GM19035 (cell line): ENCODE measurements around the gene DNAJC28.
"Not testable (repeated sequence)": the region's sequence is repeated elsewhere in the genome, so short reads cannot be mapped to it uniquely, and the experiment has no call there.

Experiments used
- ATAC-seq: cut with Tn5 transposase; IDR thresholded peaks from one replicate; pipeline ENCODE4 v1.9.1; 2021; ENCODE audit not compliant: unreplicated experiment

DNAJC28 gene, protein sequence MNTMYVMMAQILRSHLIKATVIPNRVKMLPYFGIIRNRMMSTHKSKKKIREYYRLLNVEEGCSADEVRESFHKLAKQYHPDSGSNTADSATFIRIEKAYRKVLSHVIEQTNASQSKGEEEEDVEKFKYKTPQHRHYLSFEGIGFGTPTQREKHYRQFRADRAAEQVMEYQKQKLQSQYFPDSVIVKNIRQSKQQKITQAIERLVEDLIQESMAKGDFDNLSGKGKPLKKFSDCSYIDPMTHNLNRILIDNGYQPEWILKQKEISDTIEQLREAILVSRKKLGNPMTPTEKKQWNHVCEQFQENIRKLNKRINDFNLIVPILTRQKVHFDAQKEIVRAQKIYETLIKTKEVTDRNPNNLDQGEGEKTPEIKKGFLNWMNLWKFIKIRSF

DNA sequence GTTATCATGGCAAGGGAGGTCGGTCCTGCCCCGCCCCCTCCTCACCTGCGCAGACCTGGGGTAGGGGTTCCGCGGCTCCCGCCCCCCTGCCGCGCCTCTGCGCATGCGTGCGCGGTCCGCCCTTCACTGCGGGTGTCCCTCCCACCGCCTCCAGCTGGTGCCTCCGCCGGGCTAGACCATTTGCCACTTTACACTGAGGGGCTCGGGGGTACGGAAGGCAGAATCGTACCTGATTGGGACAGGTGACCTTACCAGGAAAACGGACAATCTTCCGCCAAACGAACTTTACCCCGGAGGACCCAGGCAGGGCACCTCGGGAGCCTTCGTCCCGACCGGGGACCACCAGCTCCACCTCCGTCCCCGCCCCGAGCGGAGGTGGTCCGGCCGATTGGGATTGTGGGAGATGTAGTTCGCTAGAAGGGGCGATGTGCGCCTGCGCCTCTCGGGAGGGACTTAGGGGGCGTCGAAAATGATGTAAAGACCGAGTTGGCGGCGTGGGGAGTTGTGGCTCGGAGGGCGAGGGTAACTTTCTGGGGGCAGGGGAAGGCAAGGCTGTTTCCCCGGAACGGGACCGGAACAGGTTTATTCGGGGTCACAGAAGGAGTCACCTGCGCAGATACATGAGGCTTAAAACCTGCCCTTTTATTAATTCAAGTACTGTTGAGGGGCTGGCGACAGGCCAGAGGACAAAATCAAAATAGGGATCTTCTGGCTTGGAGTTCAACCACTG, at the start of gene DNAJC28:
DNAJC28 (minus strand) TSS at position 344 of the 730 bp plus-strand sequence. CDS start 2,323 bp downstream, outside the sequence.
- peak; percentile 97 for ATAC-seq

DNA sequence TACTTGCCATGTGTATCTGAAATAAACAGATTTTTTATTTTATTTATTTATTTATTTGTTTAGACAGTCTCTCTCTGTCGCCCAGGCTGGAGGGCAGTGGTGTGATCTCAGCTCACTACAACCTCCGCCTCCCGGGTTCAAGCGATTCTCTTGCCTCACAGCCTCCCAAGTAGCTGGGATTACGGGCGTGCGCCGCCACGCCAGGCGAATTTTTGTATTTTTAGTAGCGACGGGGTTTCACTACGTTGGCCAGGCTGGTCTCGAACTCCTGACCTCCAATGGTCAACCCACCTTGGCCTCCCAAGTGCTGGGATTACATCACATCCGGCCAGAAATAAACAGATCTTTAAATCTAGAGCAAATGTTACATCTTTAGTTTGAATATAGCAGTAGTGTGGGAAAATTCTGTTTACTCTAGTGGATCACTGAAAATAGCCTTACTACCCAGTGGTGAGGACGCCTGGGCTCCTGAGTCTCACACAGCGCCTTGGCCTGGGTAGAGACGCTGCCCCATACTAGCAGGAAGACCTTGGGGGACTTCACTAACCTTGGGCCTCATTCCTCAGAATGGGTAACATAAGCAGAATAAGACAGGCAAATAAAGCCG, 49.7 kb upstream of the DNAJC28 start:
- no peak for ATAC-seq

DNA sequence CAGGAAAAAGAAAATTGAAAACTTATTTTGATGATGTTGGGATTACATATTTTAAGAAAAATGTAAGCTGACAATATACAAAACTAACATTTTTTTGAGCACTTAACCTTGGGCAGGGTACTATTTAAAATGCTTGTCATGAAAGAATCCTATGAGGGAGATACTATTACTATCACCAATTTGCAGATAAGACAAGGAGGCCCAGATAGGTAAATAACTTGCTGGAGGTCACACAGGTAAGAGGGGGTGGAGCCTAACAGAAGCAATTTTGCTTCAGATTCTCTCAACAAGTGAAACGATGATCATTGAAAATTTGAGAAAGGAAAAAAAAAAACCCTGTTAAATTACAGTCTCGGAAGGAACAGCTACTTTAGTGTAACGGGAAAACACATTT, 49.2 kb upstream of the DNAJC28 start:
- no peak for ATAC-seq

DNA sequence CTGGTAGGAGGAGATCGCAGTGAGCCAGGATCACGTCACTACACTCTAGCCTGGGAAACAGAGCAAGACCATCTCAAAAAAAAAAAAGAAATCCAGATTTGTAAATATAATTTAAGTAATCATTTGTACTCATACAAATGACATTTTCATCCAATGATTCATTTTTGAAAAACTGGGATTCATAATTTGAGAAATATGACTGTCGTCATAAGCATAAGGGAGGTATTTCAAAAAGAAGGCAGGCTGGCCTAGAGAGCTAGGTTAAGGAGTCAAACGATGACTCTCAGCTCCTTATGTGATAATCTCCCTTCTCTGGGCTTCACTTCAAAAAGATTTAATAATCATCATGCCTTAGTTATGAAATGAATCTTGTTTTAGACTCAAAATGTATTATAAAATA, 48.1 kb upstream of the DNAJC28 start:
- ATAC-seq = no peak

DNA sequence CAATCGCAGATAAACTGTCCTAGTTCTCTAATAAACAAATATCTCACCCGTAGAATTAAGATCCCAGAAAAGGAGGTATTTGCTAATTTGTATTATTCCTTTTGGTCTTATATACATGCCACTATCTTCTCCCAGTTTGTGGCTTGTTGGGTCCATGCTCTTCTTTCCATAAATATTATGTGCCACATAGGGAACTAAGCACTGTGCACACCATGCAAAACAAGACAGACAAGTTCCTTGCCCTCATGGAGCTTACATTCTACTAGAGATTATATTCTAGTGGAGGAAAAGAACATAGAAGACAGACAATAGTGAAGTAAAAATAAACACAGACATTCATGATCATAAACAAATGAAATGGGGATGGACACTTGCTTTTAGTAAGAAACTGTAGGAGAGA, 45.7 kb upstream of the DNAJC28 start:
- no peak for ATAC-seq

DNA sequence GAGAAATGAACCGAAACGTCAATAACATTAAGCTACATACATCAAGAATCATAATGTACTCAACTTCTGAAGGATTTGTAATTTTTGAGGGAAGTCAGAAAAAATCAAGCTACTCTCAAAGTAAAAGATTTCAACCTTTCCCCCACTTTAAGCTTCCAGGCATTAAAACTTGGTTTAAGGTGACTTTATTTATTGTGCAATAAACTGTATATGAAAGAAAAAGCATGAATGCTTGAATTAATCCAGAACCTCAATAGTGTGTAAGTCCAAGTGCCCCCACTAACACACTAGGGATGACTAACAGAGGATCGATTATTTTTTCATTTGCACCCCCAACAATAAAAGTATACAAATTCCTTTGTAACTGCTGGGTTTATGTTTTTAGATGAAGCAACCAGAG, 39.5 kb upstream of the DNAJC28 start:
- ATAC-seq = no peak

DNA sequence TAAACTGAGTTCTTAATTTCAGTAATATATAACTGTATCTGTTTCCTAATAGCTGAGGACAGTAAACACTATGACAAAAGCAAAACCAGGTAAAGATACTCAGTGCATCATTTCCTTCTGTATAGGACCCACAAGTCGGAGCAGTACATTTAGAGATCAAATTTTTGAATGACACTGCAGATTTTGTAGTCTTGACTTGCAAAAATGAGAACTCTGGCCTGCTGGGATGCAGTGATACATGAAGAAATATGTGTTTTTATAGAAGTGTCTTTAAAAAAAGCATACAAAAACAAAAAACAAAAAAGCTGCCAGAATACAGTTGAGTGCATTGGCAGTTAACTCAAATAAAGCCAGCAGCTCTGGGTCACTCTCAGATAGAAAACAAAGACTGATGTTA, 31.4 kb upstream of the DNAJC28 start:
- no peak for ATAC-seq

DNA sequence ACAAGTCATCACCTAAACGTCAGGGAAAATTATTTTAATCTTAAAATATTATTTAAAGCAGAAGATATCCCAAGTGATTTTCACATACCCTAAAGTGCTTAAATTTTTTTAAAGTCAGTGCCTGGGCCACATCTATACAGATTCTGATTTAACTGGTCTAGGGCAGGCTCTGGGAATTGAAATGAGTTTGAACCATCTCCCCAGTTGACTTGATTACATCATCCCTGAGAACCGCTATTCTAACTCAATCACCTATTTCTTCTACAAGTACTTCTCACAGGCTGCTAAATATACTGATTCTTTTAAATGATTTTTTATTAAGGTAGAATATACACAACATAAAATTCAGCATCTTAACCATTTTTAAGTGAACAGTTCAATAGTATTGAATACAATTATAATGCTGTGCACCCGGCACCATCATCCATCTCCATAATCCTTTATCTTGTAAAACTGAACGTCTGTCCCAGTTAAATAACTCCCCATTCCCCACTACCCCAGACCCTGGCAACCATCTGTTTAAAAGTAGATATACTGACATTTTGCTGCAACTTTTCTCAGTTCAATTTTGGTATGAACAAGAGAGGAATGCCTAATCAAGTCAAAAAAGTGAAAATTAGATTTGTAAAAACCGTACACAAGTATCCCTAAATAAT, 30.9 kb upstream of the DNAJC28 start:
- ATAC-seq = no peak

DNA sequence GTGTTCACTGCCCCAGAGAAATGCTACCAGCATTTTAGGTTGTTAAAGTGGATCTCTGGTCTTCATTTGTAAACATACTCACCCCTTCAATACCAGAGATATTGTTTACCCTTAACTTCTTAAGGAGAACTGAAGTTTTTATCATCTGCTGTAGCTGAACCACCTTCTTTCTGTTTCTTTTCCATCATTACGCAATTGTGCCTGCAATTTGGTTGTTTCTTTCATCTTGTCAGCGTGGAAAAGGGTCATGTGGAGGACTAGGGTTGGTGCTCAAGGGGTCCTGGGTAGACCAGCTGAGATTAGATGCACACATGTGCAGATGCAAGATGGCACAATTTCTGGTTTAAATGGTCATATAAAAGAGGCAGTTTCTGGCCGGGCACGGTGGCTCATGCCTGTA, 27.4 kb upstream of the DNAJC28 start:
- ATAC-seq = no peak

DNA sequence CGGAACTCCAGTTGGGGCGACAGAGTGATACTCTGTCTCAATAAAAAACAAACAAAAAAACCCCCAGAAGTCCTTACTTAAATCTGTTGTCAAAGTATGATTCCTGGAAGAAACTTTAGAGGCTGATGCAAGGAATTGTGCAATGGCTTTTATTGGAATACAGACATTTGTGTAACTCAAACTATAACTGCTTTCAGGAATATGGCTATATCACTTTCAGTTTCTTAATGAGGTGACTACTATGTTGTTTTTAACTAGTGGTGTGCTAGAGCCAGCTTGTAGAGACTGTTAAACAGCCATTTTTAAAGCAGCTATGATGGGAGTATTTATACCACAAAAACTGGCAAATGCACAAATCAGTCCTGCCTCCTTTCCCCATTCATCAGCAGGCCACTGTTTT, 22.7 kb upstream of the DNAJC28 start:
- ATAC-seq = no peak

DNA sequence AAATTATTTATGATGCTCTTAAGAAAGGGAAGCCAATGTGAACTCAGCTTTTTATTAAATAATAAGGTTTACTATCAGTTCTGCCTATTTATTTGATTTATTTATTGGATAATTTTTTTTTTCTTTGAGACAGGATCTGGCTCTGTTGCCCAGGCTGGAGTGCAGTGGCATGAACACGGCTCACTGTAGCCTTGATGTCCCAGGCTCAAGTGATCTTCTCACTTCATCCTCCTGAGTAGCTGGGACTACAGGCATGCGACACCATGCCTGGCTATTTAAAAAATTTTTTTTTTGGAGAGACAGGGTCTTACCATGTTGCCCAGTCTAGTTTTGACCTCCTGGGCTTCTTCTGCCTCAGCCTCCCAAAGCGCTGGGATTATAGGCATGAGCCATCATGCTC, 21.0 kb upstream of the DNAJC28 start:
- ATAC-seq = no peak

DNA sequence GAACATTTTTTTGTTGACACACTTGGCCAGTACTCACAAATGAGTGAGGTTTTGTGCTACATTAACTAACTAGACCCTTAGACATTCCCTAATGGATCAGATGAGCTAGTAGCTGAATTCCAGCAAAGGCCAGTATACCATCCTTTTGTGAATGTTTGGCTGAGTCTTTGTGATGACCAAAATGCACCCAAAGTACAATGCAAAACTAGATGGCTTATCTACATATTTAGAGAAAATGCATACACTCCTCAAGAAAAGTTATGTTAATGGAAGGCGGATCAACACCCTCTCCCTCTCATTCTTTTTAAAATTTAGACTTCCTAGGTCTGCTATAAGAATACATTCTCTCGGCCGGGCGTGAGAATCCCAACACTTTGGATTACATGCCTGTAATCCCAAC, 20.1 kb upstream of the DNAJC28 start:
- no peak for ATAC-seq

DNA sequence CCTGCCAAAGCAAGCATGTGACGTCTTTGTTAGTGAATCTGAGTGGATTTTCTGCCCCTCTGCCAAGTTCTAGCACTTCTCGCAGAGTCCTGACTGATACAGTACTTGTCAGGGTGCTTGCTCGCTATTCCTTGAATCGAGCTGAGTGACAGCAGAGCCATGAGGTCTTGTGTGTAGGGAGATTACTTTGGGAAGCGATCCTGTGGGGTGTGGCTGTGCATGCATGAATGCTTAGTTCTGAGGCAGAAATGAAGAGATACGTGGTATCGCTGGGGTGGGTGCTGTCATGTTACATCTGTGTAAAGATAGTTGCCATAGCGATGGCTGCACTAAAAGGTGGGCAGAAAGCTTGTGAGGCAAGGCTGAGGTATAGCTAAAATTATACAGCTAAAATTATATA, 19.3 kb upstream of the DNAJC28 start:
- no peak for ATAC-seq

DNA sequence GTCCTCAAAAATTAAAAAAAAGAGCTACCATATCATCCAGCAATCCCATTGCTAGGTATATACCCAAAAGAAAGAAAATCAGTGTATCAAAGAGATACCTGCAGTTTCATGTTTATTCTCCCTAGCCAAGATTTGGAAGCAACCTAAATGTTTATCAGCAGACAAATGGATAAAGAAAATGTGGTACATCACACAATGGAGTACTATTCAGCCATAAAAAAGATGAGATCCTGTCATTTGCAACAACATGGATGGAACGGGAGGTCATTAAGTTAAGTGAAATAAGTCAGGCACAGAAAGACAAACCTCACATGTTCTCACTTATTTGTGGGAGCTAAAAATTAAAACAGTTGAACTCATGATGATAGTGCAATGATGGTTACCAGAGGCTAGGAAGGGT, 15.5 kb upstream of the DNAJC28 start:
- not testable (repeated sequence) for ATAC-seq

DNA sequence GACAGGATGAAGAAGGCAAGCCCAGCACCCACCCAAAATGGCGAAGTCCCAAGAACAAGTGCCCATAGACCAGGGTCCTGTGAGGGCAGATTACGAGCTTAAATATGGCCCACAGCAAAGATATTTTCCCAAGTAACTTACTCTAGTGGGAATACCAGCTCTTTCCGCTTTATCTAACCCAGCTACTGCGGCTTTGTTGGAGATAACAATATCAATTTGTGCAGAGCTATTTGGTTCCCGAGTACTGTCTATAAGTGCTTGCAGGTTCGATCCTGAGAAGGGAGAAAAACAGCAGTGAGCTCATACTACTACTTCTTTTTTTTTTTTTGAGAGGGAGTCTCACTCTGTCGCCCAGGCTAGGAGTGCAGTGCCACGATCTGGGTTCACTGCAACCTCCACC, 14.3 kb upstream of the DNAJC28 start:
- no peak for ATAC-seq

DNA sequence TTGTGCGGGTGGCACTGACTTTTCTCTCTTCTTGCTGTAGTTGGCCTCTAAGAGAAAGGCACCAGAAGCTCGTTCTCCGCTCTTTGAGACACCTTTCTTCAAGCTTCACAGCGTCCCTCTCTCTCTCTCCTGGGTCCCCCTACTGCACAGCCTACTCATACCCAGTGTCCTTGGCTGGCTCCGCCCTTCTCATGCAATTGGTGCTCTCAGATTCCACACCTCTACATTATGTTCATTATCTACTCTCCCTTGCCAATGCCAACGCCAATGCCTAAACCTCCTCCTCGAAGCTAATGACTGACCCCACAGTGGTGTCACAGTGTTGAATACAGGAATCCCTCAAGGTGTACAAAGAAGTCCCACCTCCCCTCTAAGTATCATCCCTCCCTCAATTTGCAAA, 4.8 kb upstream of the DNAJC28 start:
- ATAC-seq = no peak

DNA sequence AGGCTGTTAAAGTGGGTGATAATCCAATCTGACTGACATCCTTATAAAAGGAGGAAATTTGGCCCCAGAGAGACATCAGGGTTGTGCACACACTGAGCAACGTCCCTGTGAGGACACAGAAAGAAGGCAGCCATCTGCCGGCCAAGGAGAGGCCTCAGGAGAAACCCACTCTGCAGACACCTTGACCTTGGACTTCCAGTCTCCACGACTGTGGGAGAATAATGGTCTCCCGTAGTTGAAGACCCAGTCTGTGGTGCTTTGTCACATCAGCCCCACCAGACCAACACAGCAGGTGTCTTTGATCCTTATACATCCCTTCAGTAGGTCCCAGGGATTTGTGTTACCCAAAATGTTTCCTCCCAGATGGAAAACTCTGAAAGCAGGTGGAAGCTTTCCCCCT, 4.2 kb upstream of the DNAJC28 start:
- ATAC-seq = no peak

DNA sequence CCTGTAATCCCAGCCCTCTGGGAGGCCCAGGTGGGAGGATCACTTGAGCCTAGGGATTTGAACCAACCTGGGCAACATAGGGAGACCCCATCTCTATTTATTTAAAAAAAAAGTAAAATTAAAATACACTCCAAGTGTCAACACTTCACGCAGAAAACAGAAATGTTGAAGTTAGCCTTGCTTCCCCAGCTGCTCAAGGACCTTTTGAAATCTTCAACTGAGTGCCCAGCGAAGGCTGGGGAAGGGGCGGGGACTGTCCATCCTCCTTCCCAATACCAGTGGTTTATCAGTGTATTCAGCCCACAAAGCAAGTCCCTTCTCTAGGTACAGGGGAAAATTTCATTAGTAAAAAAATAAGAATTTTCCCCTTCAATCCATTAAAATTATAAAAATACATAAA, 2.2 kb upstream of the DNAJC28 start:
- no peak for ATAC-seq

DNA sequence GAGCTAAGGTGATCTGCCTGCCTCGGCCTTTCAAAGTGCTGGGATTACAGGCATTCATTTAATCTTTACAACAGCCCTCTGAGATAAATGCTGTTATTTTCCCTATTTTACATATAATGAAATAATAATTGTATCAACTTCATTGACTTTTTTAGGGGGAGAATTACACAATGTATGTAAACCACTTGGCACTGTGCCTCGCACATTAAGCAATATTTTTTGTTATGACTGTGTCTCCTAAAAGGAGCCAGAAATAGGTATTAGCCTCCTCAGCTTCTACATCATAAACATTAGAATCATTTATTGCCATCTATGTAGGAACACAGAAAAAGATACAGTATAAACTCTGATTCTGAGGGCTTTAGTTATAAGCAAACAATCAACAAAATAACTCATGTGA, 1.1 kb upstream of the DNAJC28 start:
- no peak for ATAC-seq

DNA sequence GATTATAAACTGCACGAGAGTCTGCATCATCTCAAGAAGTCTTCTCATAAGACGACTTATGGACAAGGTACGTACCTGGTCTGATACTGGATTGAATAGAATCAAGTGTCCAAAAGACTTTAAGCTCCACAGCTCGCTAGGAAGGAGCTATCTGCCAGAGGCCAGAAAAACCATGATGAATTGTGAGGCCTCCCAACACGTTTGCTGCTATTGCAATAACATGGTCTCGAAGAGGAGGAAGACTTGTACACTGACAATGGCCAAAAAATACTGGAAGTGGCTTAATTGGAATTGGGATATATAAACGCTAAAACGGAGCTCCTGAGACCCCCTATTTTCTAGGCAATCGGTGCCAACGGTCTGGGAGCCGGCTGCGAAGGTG, 534 bp downstream of the DNAJC28 start:
- ATAC-seq = no peak

DNA sequence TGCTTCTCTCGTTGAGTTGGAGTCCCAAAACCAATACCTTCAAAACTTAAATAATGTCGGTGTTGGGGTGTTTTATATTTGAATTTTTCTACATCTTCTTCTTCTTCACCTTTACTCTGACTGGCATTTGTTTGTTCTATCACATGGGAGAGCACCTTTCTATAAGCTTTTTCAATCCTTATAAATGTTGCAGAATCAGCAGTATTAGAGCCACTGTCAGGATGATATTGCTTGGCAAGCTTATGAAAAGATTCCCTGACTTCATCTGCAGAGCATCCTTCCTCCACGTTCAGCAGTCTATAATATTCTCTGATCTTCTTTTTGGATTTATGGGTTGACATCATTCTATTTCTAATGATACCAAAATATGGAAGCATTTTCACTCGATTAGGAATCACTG, 2.6 kb downstream of the DNAJC28 start:
- no peak for ATAC-seq

DNA sequence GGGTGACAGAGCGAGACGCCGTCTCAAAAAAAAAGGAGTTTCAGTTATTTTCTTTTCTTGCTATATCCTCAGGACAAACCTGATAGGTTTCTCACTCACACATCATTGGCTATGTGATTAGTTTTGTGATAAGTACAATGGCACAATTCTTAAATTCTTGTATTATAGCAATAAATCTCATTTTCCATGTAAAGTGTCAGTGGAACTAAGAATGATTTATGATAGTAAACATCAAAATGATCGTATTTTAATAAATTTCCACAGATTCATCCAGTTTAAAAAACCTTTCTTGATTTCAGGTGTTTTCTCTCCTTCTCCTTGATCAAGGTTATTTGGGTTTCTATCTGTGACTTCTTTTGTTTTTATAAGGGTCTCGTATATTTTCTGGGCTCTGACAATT, 3.5 kb downstream of the DNAJC28 start:
- ATAC-seq = no peak
